WTC11 (cell line): ENCODE results near the gene SRC.

Experiments used
- ETV6 ChIP-seq: sonication (generic); formaldehyde crosslinking; IDR thresholded peaks from 2 replicates; pipeline ENCODE4 v1.8.1; 2022; ENCODE audit warnings: mild to moderate bottlenecking, missing genetic modification reagents
- FOXP4 ChIP-seq: sonication (generic); formaldehyde crosslinking; IDR thresholded peaks from 2 replicates; pipeline ENCODE4 v1.8.0; 2022; ENCODE audit warnings: mild to moderate bottlenecking, missing genetic modification reagents
- KAT7 ChIP-seq: sonication (generic); formaldehyde crosslinking; IDR thresholded peaks from 2 replicates; pipeline ENCODE4 v1.8.1; 2023; ENCODE audit warnings: missing genetic modification reagents, mild to moderate bottlenecking, borderline replicate concordance
- MAX ChIP-seq: sonication (generic); formaldehyde crosslinking; IDR thresholded peaks from 2 replicates; pipeline ENCODE4 v1.8.0; 2022; ENCODE audit warnings: mild to moderate bottlenecking, missing genetic modification reagents
- NFYB ChIP-seq: sonication (generic); formaldehyde crosslinking; conservative IDR thresholded peaks from 2 replicates; pipeline ENCODE4 v1.8.0; 2022; ENCODE audit warnings: low read depth, missing genetic modification reagents
- SMAD3 ChIP-seq: sonication (generic); formaldehyde crosslinking; IDR thresholded peaks from 2 replicates; pipeline ENCODE4 v1.8.0; 2022; ENCODE audit warnings: missing genetic modification reagents, mild to moderate bottlenecking, borderline replicate concordance
- TCF7 ChIP-seq: sonication (generic); formaldehyde crosslinking; IDR thresholded peaks from 2 replicates; pipeline ENCODE4 v1.8.0; 2022; ENCODE audit warnings: mild to moderate bottlenecking, low read depth, missing genetic modification reagents, moderate library complexity
- ZMAT4 ChIP-seq: fragments of 250-450 bp; sonication (Bioruptor Pico); IDR thresholded peaks from 2 replicates; pipeline ENCODE4 v1.9.0; 2021; ENCODE audit warnings: mild to moderate bottlenecking
- ZNF512 ChIP-seq: sonication (generic); formaldehyde crosslinking; IDR thresholded peaks from 2 replicates; pipeline ENCODE4 v1.8.1; 2022; ENCODE audit warnings: missing genetic modification reagents, borderline replicate concordance
- TF ChIP-seq, protein P1 (sequence below): fragments of 200-600 bp; IDR thresholded peaks from 2 replicates; pipeline ENCODE4 v1.8.0; 2022; ENCODE audit warnings: antibody characterized with exemption
- TF ChIP-seq, protein P2 (sequence below): sonication (generic); formaldehyde crosslinking; conservative IDR thresholded peaks from 2 replicates; pipeline ENCODE4 v1.8.1; 2022; ENCODE audit warnings: mild to moderate bottlenecking, missing genetic modification reagents
- TF ChIP-seq, protein P3 (sequence below): sonication (generic); formaldehyde crosslinking; conservative IDR thresholded peaks from 2 replicates; pipeline ENCODE4 v1.8.1; 2023; ENCODE audit warnings: mild to moderate bottlenecking, low read depth, missing genetic modification reagents, moderate library complexity
- TF ChIP-seq, protein P4 (sequence below): sonication (generic); formaldehyde crosslinking; IDR thresholded peaks from 2 replicates; pipeline ENCODE4 v1.8.1; 2023; ENCODE audit warnings: mild to moderate bottlenecking, missing genetic modification reagents, moderate library complexity

- TF ChIP-seq FOXP4 (no peak), SMAD3 (no peak), ZNF512 (CRISPR knock-in tag) (no peak), KAT7 (CRISPR knock-in tag) (no peak), TCF7 (CRISPR knock-in tag) (no peak), MAX (CRISPR knock-in tag) (no peak), NFYB (CRISPR knock-in tag) (no peak), ZMAT4 (CRISPR knock-in tag) (no peak), ETV6 (CRISPR knock-in tag) (no peak)
- TF ChIP-seq, protein P1, sequence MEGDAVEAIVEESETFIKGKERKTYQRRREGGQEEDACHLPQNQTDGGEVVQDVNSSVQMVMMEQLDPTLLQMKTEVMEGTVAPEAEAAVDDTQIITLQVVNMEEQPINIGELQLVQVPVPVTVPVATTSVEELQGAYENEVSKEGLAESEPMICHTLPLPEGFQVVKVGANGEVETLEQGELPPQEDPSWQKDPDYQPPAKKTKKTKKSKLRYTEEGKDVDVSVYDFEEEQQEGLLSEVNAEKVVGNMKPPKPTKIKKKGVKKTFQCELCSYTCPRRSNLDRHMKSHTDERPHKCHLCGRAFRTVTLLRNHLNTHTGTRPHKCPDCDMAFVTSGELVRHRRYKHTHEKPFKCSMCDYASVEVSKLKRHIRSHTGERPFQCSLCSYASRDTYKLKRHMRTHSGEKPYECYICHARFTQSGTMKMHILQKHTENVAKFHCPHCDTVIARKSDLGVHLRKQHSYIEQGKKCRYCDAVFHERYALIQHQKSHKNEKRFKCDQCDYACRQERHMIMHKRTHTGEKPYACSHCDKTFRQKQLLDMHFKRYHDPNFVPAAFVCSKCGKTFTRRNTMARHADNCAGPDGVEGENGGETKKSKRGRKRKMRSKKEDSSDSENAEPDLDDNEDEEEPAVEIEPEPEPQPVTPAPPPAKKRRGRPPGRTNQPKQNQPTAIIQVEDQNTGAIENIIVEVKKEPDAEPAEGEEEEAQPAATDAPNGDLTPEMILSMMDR: no peak
- TF ChIP-seq, protein P2, sequence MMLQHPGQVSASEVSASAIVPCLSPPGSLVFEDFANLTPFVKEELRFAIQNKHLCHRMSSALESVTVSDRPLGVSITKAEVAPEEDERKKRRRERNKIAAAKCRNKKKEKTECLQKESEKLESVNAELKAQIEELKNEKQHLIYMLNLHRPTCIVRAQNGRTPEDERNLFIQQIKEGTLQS (CRISPR knock-in tag): no peak
- TF ChIP-seq, protein P3, sequence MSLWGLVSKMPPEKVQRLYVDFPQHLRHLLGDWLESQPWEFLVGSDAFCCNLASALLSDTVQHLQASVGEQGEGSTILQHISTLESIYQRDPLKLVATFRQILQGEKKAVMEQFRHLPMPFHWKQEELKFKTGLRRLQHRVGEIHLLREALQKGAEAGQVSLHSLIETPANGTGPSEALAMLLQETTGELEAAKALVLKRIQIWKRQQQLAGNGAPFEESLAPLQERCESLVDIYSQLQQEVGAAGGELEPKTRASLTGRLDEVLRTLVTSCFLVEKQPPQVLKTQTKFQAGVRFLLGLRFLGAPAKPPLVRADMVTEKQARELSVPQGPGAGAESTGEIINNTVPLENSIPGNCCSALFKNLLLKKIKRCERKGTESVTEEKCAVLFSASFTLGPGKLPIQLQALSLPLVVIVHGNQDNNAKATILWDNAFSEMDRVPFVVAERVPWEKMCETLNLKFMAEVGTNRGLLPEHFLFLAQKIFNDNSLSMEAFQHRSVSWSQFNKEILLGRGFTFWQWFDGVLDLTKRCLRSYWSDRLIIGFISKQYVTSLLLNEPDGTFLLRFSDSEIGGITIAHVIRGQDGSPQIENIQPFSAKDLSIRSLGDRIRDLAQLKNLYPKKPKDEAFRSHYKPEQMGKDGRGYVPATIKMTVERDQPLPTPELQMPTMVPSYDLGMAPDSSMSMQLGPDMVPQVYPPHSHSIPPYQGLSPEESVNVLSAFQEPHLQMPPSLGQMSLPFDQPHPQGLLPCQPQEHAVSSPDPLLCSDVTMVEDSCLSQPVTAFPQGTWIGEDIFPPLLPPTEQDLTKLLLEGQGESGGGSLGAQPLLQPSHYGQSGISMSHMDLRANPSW: no peak
- TF ChIP-seq, protein P4, sequence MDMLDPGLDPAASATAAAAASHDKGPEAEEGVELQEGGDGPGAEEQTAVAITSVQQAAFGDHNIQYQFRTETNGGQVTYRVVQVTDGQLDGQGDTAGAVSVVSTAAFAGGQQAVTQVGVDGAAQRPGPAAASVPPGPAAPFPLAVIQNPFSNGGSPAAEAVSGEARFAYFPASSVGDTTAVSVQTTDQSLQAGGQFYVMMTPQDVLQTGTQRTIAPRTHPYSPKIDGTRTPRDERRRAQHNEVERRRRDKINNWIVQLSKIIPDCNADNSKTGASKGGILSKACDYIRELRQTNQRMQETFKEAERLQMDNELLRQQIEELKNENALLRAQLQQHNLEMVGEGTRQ (CRISPR knock-in tag): no peak
Measured at GRCh38 chr20:37301558-37301957, 44.4 kb upstream of the SRC start.
